IMR-90 (cell line): ENCODE measurements around the gene DAND5.

Experiments
- CHD1 ChIP-seq: IDR thresholded peaks from 2 replicates; pipeline ENCODE4 v1.6.1; 2012; ENCODE audit warnings: low read depth, low read length, improper control_type of control experiment
- TF ChIP-seq, protein P1 (sequence below): conservative IDR thresholded peaks from 2 replicates; pipeline ENCODE4 v1.5.1; 2012; ENCODE audit warnings: mild to moderate bottlenecking, low read depth, low read length, improper control_type of control experiment
- TF ChIP-seq, protein P2 (sequence below): fragments of 150-350 bp; IDR thresholded peaks from 2 replicates; pipeline ENCODE4 v1.6.1; 2017; ENCODE audit warnings: mild to moderate bottlenecking, antibody characterized with exemption, low read length, low read depth

DNA sequence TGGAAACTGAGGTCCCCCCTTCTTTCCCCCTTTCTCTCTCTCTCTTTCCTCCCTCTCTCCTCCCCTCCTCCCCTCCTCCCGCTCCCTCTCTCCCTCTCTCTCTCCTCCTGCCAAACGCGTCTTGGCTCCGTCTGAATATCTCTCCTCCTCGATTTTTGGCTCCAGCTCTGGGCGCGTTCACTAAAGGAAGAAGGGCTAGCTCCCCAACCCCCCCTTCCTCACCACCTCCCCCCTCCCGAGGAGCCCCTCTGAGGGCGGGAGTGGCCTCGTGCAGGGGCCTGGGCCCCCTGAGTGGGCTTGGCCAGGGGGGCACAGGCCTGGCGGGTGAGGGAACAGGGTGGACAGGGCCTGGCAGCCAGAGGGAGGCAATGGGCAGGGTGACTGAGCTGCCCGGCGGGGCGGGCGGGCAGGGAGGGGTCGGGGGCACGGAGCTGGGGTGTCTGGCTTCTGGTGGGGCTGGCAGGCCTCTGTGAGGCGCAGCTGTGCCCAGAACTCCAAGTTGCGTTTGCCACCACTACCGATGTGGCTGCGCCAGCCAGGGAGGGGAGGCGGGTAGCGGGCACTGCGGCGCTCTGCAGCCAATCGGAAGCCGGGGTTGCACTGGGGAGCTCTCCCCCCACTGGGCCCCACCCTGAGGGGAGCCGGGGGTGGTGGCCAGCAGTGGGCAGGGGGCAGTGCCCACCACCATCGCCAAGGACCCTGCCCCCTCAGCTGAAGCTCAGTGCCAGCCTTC, 33.0 kb downstream of the DAND5 start:
- no peak for TF ChIP-seq CHD1
- TF ChIP-seq, protein P1, sequence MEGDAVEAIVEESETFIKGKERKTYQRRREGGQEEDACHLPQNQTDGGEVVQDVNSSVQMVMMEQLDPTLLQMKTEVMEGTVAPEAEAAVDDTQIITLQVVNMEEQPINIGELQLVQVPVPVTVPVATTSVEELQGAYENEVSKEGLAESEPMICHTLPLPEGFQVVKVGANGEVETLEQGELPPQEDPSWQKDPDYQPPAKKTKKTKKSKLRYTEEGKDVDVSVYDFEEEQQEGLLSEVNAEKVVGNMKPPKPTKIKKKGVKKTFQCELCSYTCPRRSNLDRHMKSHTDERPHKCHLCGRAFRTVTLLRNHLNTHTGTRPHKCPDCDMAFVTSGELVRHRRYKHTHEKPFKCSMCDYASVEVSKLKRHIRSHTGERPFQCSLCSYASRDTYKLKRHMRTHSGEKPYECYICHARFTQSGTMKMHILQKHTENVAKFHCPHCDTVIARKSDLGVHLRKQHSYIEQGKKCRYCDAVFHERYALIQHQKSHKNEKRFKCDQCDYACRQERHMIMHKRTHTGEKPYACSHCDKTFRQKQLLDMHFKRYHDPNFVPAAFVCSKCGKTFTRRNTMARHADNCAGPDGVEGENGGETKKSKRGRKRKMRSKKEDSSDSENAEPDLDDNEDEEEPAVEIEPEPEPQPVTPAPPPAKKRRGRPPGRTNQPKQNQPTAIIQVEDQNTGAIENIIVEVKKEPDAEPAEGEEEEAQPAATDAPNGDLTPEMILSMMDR: no peak
- TF ChIP-seq, protein P2, sequence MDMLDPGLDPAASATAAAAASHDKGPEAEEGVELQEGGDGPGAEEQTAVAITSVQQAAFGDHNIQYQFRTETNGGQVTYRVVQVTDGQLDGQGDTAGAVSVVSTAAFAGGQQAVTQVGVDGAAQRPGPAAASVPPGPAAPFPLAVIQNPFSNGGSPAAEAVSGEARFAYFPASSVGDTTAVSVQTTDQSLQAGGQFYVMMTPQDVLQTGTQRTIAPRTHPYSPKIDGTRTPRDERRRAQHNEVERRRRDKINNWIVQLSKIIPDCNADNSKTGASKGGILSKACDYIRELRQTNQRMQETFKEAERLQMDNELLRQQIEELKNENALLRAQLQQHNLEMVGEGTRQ: no peak
